Endothelial cell of umbilical vein (primary cell): Measurements from ENCODE around the gene SENP8.

ENCODE experiments used
- CTCF ChIP-seq, 2 donors: IDR thresholded peaks; 1 replicate in 1 of 2; 2 replicates in 1 of 2; pipeline ENCODE4 v1.5.1; 2011; ENCODE audit warnings: low read length in 2 of 2, mild to moderate bottlenecking in 2 of 2, moderate library complexity in 2 of 2, control low read depth in 1 of 2, inconsistent platforms in 1 of 2, low read depth in 1 of 2; ENCODE audit not compliant: insufficient read depth in 1 of 2; ENCODE audit errors: extremely low read depth in 1 of 2
- EZH2 ChIP-seq: IDR thresholded peaks from 2 replicates; pipeline ENCODE4 v1.6.1; 2012; ENCODE audit warnings: borderline replicate concordance, low read depth, mild to moderate bottlenecking, moderate library complexity, low read length, inconsistent platforms; ENCODE audit not compliant: severe bottlenecking
- FOS ChIP-seq: IDR thresholded peaks from 2 replicates; pipeline ENCODE4 v1.6.1; 2011; ENCODE audit warnings: mild to moderate bottlenecking, low read length, moderate library complexity, borderline replicate concordance; ENCODE audit not compliant: insufficient read depth
- POLR2A ChIP-seq: IDR thresholded peaks from 2 replicates; pipeline ENCODE4 v1.6.1; 2012; ENCODE audit warnings: low read depth, mild to moderate bottlenecking, control low read depth, low read length
- POLR2AphosphoS5 ChIP-seq: IDR thresholded peaks from 2 replicates; pipeline ENCODE4 v1.6.1; 2012; ENCODE audit warnings: low read depth, mild to moderate bottlenecking, control low read depth, low read length, moderate library complexity; ENCODE audit not compliant: insufficient read depth

- TF ChIP-seq CTCF (IDR thresholded peaks at IDR 0.05; ENCODE audit: extremely low read depth in 1 of 2, insufficient read depth in 1 of 2, low read depth in 1 of 2, low read length in 2 of 2) (no peak), POLR2A (no peak), POLR2AphosphoS5 (no peak), FOS (no peak), EZH2 (no peak)
These were observed 61.9 kb downstream of the SENP8 start for GRCh38 chr15:72179950-72180581.
